GM19467 (cell line): ENCODE measurements around the gene HINFP.
"Not testable (repeated sequence)": the region's sequence is repeated elsewhere in the genome, so short reads cannot be mapped to it uniquely, and the experiment has no call there.

Experiments used
- ATAC-seq: cut with Tn5 transposase; IDR thresholded peaks from one replicate; pipeline ENCODE4 v1.9.1; 2021; ENCODE audit warnings: mild to moderate bottlenecking, moderate library complexity; ENCODE audit not compliant: unreplicated experiment

The HINFP gene

GRCh38 chr11:119181677-119182412 is 60.5 kb downstream of the HINFP start:
- ATAC-seq, result no peak

DNA sequence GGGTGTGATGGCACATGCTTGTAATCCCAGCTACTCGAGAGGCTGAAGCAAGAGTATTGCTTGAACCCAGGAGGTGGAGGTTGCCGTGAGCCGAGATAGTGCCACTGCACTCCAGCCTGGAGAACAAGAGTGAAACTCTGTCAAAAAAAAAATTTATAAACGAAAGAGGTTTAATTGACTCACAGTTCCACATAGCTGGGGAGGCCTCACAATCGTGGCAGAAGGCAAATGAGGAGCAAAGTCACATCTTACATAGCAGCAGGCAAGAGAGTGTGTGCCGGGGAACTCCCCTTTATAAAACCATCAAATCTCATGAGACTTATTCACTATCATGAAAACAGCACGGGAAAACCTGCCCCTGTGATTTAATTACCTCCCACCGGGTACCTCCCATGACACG is 63.0 kb downstream of the HINFP start:
- ATAC-seq, result not testable (repeated sequence)
